Suppressor macrophage treated with lipopolysaccharide for 1 hour (primary cell): Measurements from ENCODE around the gene SPIRE1.
A peak's percentile ranks its signal among the peaks of the same experiment; 100 is the strongest.
"Not testable (repeated sequence)": the region's sequence is repeated elsewhere in the genome, so short reads cannot be mapped to it uniquely, and the experiment has no call there.

Source experiments
- DNase-seq, 3 donors: peaks; one replicate each; pipeline ENCODE4 v3.0.0-alpha.2; 2020 to 2022

The SPIRE1 gene

GRCh38 chr18:12410747-12411146 lies 247.2 kb downstream of the SPIRE1 start:
- not testable (repeated sequence) for DNase-seq

- no peak for DNase-seq
These were observed 247.8 kb downstream of the SPIRE1 start for GRCh38 chr18:12410081-12410481.

DNA sequence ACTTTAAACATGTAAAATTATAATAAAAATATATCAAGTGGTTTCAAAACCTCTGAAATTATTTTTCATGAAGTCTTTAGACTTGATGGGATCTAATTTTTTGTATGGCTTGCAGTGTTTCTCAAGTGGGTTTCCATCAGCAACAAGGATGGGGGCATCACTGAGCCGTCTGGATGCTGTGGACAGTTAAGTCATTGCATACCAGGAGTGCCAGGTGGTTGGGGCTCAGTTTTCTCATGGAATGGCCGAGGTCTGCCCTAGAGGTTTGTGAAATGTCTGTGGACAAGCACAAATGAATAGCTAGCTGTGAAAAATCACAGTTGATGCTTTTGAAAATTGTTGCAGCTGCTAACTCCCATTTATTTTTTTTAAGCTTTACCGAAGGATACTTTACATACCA lies 248.4 kb downstream of the SPIRE1 start:
- no peak for DNase-seq

DNA sequence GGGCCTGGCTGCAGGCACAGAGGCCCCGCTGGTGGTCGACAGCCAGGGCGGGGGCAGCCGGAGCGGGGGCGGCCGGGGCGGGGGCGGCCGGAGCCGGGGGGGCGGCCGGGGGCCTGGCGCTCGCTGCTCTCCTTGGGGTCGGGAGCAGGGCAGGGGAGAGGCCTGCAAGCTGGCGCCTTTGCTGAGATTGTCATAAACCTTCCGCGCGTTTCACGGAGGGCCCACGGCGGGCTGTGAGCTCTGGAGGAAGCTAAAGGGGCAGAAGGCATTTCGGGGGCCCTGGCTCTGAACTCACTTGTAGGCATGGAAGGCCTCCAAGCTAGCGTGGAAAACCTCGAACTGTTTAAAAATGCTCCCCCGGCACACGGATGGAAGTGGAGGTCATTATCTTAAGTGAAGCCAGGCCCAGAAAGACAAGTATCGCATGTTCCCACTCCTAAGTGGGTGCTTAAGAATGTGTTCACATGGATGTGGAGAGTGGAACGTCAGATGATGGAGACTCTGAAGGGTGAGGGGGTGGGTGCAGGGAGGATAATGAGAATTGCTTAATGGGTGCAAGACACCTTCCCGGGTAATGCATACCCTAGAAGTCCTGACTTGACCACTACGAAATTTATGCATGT lies 249.5 kb downstream of the SPIRE1 start:
- peak in 1 of 3 donors; percentile 38 for DNase-seq

- peak in 1 of 3 donors; percentile 28 for DNase-seq
These were observed 251.4 kb downstream of the SPIRE1 start for GRCh38 chr18:12406371-12407111.

GRCh38 chr18:12405066-12405465 lies 252.8 kb downstream of the SPIRE1 start:
- no peak for DNase-seq

DNA sequence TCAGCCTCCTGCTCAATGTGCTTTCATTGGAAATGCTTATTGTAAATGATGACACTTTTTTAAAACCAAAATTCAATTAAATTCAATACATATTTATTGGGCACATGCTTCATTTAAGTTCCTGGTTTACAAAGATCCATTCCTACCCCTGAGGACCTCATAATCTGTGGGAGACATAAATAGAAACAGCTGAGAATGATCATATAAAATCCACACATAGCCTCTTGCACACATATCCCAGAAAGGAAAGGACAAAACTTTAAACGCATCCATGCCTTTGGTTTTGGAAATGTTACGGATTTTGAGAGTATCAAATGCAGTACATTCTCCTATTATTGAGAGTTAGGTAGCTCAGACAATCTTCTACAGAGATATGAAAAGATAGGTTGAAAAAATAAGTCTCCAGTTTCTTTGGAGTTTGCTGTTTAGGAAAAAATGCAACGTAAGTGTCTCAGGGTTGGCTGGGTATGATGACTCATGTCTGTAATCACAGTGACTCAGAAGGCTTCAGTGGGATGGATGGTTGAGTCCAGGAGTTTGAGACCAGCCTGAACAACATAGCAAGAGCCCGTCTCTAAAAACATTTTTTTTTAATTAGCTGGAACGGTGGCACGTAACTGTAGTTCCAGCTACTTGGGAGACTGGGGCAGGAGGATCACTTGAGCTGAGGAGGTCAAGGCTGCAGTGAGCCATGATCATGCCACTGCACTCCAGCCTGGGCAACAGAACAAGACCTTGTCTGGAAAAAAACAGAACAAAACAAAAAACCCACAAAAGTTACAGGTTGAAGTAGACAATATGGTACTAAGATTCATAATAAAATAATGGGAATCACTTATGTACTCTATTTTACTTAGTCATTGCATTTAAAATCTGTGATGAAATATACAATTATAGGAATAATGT lies 254.1 kb downstream of the SPIRE1 start:
- peak; percentile 72 to 84 (median 78) for DNase-seq

DNA sequence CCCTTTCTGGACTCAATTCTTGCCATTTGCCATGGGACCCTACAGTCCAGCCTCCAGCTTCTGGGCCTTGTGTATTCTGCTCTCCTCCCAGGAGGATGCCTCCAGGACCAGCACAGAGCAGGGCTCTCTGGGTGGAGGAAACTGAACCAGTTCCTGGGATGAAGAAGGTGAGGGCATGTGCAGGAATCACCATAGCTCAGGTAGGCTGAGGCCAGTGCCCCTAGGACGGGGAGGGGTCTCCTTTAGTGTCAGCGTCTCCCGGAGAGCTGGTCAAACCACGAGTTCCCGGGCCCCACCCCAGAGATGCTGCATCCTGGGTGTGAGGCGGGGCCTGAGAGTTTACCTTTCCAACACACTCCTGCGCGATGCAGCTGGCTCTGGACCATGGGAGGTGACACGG lies 256.0 kb downstream of the SPIRE1 start:
- DNase-seq = no peak

DNA sequence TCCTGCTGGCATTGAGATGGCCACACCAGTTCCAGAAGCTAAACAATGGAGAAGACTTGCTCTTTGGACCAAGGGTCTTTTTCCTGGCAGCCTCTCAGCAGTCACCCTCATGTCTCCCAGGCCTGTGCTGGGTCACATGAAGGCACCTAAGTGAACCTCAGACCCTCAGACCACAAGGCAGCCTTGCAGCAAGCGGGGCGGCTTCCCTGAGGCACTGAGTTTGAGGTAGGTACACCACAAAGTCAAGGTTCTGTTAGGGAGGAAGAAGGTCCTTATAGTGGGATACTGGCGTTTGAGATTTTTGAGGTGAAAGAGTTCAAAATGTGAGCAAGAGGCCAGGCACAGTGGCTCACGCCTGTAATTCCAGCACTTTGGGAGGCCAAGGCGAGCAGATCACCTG lies 258.7 kb downstream of the SPIRE1 start:
- no peak for DNase-seq

- no peak for DNase-seq
These were observed 259.3 kb downstream of the SPIRE1 start for GRCh38 chr18:12398625-12399024.

DNA sequence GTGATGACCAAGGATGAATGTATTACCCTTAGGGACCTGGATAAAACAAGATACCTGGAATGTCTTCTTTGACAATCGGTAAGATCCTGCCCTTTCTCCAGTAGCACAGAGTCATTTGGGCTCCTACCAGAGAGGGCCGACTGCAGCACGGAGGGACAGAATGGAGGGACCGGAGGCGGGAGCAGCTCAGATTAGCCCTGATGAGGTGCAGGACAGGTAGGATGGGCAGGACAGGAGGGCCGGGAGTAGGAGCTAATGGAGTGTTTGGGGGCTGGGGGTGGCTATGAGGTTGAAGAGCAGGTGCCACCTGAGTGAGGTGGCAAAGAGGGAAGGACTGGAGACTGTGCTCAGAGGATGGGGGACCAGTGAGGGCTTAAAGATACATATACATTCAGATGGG lies 260.1 kb downstream of the SPIRE1 start:
- DNase-seq = no peak

- DNase-seq = no peak
These were observed 260.7 kb downstream of the SPIRE1 start for GRCh38 chr18:12397254-12397653.
